HepG2 (cell line): ENCODE results near the gene APLP1. TPM values are rescaled to one million over a fixed set of nuclear protein-coding genes. Genes with fewer than 3 reads are reported as not detected.

ENCODE experiments used
- DR1 ChIP-seq: sonication (generic); formaldehyde crosslinking; IDR thresholded peaks from 2 replicates; pipeline ENCODE4 v1.8.0; 2021; ENCODE audit warnings: mild to moderate bottlenecking, missing genetic modification reagents, inconsistent platforms
- GFI1 ChIP-seq: sonication (generic); formaldehyde crosslinking; IDR thresholded peaks from 2 replicates; pipeline ENCODE4 v1.5.0; 2020; ENCODE audit warnings: missing genetic modification reagents, mild to moderate bottlenecking, borderline replicate concordance
- GLI4 ChIP-seq: sonication (generic); formaldehyde crosslinking; IDR thresholded peaks from 2 replicates; pipeline ENCODE4 v1.5.1; 2020; ENCODE audit warnings: missing genetic modification reagents, mild to moderate bottlenecking, moderate library complexity, borderline replicate concordance
- HOXA9 ChIP-seq: sonication (generic); formaldehyde crosslinking; IDR thresholded peaks from 2 replicates; pipeline ENCODE4 v1.8.1; 2022; ENCODE audit warnings: missing genetic modification reagents, mild to moderate bottlenecking, moderate library complexity, borderline replicate concordance
- IRX3 ChIP-seq: sonication (generic); formaldehyde crosslinking; IDR thresholded peaks from 2 replicates; pipeline ENCODE4 v1.8.1; 2023; ENCODE audit warnings: mild to moderate bottlenecking, low read depth, missing genetic modification reagents, borderline replicate concordance
- MEIS2 ChIP-seq: sonication (generic); formaldehyde crosslinking; IDR thresholded peaks from 2 replicates; pipeline ENCODE4 v1.9.0; 2021; ENCODE audit warnings: mild to moderate bottlenecking, missing genetic modification reagents
- MTA1 ChIP-seq: sonication (generic); formaldehyde crosslinking; IDR thresholded peaks from 2 replicates; pipeline ENCODE4 v1.4.0; 2020; ENCODE audit warnings: missing genetic modification reagents, mild to moderate bottlenecking, borderline replicate concordance
- NFE2L1 ChIP-seq: sonication (generic); formaldehyde crosslinking; IDR thresholded peaks from 2 replicates; pipeline ENCODE4 v1.4.0; 2020; ENCODE audit warnings: missing genetic modification reagents, mild to moderate bottlenecking, borderline replicate concordance
- NPAS2 ChIP-seq: sonication (generic); formaldehyde crosslinking; IDR thresholded peaks from 2 replicates; pipeline ENCODE4 v1.8.0; 2022; ENCODE audit warnings: mild to moderate bottlenecking, missing genetic modification reagents, borderline replicate concordance
- NR1H2 ChIP-seq: sonication (generic); formaldehyde crosslinking; IDR thresholded peaks from 2 replicates; pipeline ENCODE4 v1.8.1; 2022; ENCODE audit warnings: low read depth, missing genetic modification reagents, borderline replicate concordance
- NR2F6 ChIP-seq, 2 experiments: IDR thresholded peaks; 2 replicates each; pipeline ENCODE4 v1.6.1; 2016; ENCODE audit warnings: antibody characterized with exemption in 1 of 2, mild to moderate bottlenecking in 1 of 2
- RFXANK ChIP-seq: IDR thresholded peaks from 2 replicates; pipeline ENCODE4 v1.6.1; 2016
- RFXAP ChIP-seq: sonication (generic); formaldehyde crosslinking; IDR thresholded peaks from 2 replicates; pipeline ENCODE4 v1.4.0; 2020; ENCODE audit warnings: missing genetic modification reagents, borderline replicate concordance
- SP5 ChIP-seq: IDR thresholded peaks from 2 replicates; pipeline ENCODE4 v1.6.1; 2016; ENCODE audit warnings: low read depth, borderline replicate concordance
- SRSF1 ChIP-seq: fragments of 200-400 bp; formaldehyde crosslinking; optimal IDR thresholded peaks from 2 replicates; pipeline ENCODE3; 2017; ENCODE audit warnings: mild to moderate bottlenecking, low read depth, low read length, moderate library complexity
- XBP1 ChIP-seq: sonication (generic); formaldehyde crosslinking; IDR thresholded peaks from 2 replicates; pipeline ENCODE4 v1.5.0; 2020; ENCODE audit warnings: missing genetic modification reagents
- ZBTB3 ChIP-seq: sonication (generic); formaldehyde crosslinking; IDR thresholded peaks from 2 replicates; pipeline ENCODE4 v1.4.0; 2020; ENCODE audit warnings: low read depth, mild to moderate bottlenecking, moderate library complexity, missing genetic modification reagents, borderline replicate concordance
- ZBTB7A ChIP-seq: sonication (generic); formaldehyde crosslinking; IDR thresholded peaks from 2 replicates; pipeline ENCODE4 v1.8.0; 2022; ENCODE audit warnings: mild to moderate bottlenecking, missing genetic modification reagents
- ZFP90 ChIP-seq: sonication (generic); formaldehyde crosslinking; IDR thresholded peaks from 2 replicates; pipeline ENCODE4 v1.8.0; 2022; ENCODE audit warnings: missing genetic modification reagents, mild to moderate bottlenecking, inconsistent platforms, borderline replicate concordance
- ZKSCAN5 ChIP-seq: sonication (generic); formaldehyde crosslinking; IDR thresholded peaks from 2 replicates; pipeline ENCODE4 v1.5.1; 2020; ENCODE audit warnings: mild to moderate bottlenecking, missing genetic modification reagents
- ZMYM3 ChIP-seq: sonication (generic); formaldehyde crosslinking; IDR thresholded peaks from 2 replicates; pipeline ENCODE4 v1.5.1; 2020; ENCODE audit warnings: mild to moderate bottlenecking, missing genetic modification reagents
- ZNF12 ChIP-seq: sonication (generic); formaldehyde crosslinking; IDR thresholded peaks from 2 replicates; pipeline ENCODE4 v1.5.0; 2020; ENCODE audit warnings: missing genetic modification reagents
- ZNF230 ChIP-seq: sonication (generic); formaldehyde crosslinking; IDR thresholded peaks from 2 replicates; pipeline ENCODE4 v1.4.0; 2020; ENCODE audit warnings: mild to moderate bottlenecking, missing genetic modification reagents
- ZNF383 ChIP-seq: sonication (generic); formaldehyde crosslinking; IDR thresholded peaks from 2 replicates; pipeline ENCODE4 v1.4.0; 2020; ENCODE audit warnings: missing genetic modification reagents, mild to moderate bottlenecking, borderline replicate concordance
- ZNF557 ChIP-seq: sonication (generic); formaldehyde crosslinking; IDR thresholded peaks from 2 replicates; pipeline ENCODE4 v1.4.0; 2020; ENCODE audit warnings: missing genetic modification reagents
- ZNF569 ChIP-seq: sonication (generic); formaldehyde crosslinking; IDR thresholded peaks from 2 replicates; pipeline ENCODE4 v1.5.0; 2020; ENCODE audit warnings: mild to moderate bottlenecking, missing genetic modification reagents, moderate library complexity, borderline replicate concordance
- polyA plus RNA-seq, 8 experiments: library from polyadenylated mRNA; depleted of rRNA in 3 of 8; stranded (reverse) in 7 of 8; unstranded in 1 of 8; fragments of >200 nt; fragmentation: Illumina TruSeq in 4 of 8; extraction: Trizol in 4 of 8; gene quantifications; 2 replicates each; pipeline versions ENCODE4 v1.2.1 to v1.2.3, GENCODE V29; 2011 to 2016; ENCODE audit warnings: low read depth in 4 of 8, missing spikeins in 1 of 8, mixed read lengths in 1 of 8; ENCODE audit not compliant: insufficient read depth in 1 of 8
- total RNA-seq, 5 experiments: library from RNA; depleted of rRNA; stranded (reverse); fragments of >200 nt; fragmentation: Illumina TruSeq; extraction: Trizol; gene quantifications; 2 replicates each; pipeline ENCODE4 v1.2.3, GENCODE V29; 2016; ENCODE audit warnings: low read depth in 1 of 5
- TF ChIP-seq, protein P1 (sequence below): sonication (generic); formaldehyde crosslinking; conservative IDR thresholded peaks from 2 replicates; pipeline ENCODE4 v1.4.0; 2020; ENCODE audit warnings: missing genetic modification reagents
- TF ChIP-seq, protein P2 (sequence below): sonication (generic); formaldehyde crosslinking; IDR thresholded peaks from 2 replicates; pipeline ENCODE4 v1.9.0; 2021; ENCODE audit warnings: missing genetic modification reagents, borderline replicate concordance
- TF ChIP-seq, protein P3 (sequence below): sonication (generic); formaldehyde crosslinking; IDR thresholded peaks from 2 replicates; pipeline ENCODE4 v1.8.0; 2022; ENCODE audit warnings: mild to moderate bottlenecking, missing genetic modification reagents, moderate library complexity

Gene APLP1
- total and polyA plus RNA-seq, 2 of the 13 experiments (the other 11 are each of a cell fraction or from before 2014, with no cell fraction given), result 2.0 to 2.9 TPM

DNA sequence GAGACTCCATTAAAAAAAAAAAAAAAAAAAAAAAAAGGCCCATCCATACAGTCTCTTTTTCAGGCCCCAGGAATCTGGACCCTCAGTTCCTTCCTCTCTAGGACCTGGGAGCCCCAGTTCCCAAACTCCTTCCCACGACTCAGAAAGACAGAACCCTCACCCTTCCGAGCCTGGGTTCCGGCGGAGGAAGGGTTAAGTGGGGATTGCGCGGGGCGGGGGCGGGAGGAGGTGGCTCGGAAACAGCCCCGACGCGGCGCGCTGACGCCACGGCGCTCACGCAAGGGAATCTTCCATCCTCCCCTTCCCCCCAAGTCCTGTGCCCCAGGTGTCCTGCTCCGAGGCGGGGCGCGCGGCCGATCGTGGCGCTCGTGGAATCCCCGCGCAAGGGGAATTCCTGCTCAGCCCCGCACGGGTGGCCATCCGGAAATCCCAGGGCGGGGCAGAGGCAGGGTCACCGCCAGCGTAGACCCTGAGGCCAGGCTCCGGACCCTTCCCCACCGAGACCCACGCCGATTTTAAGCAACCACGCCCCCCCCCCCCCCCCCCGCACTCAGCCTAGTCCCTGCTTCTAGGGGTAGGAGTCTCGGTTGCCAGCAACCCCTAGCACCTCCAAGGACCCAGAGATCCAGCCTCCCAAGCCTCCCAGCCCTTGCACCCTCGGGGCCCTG lies 31.3 kb downstream of the APLP1 start (continued):
- no peak for TF ChIP-seq NR1H2 (CRISPR knock-in tag)
- TF ChIP-seq ZNF557, result no peak
- TF ChIP-seq RFXANK (CRISPR knock-in tag), result no peak
- no peak for TF ChIP-seq IRX3 (CRISPR knock-in tag)
- TF ChIP-seq HOXA9 (CRISPR knock-in tag), result no peak
- no peak for TF ChIP-seq NFE2L1 (CRISPR knock-in tag)
- TF ChIP-seq ZNF383, result no peak
- no peak for TF ChIP-seq SRSF1
- TF ChIP-seq ZMYM3 (CRISPR knock-in tag), result 0 out of 2 replicates have a peak, but pooled peaks have one; percentile 14
- TF ChIP-seq RFXAP (CRISPR knock-in tag), result no peak
- TF ChIP-seq, protein P1, sequence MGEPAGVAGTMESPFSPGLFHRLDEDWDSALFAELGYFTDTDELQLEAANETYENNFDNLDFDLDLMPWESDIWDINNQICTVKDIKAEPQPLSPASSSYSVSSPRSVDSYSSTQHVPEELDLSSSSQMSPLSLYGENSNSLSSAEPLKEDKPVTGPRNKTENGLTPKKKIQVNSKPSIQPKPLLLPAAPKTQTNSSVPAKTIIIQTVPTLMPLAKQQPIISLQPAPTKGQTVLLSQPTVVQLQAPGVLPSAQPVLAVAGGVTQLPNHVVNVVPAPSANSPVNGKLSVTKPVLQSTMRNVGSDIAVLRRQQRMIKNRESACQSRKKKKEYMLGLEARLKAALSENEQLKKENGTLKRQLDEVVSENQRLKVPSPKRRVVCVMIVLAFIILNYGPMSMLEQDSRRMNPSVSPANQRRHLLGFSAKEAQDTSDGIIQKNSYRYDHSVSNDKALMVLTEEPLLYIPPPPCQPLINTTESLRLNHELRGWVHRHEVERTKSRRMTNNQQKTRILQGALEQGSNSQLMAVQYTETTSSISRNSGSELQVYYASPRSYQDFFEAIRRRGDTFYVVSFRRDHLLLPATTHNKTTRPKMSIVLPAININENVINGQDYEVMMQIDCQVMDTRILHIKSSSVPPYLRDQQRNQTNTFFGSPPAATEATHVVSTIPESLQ, result no peak
- TF ChIP-seq GLI4 (CRISPR knock-in tag), result no peak
- TF ChIP-seq ZNF12 (CRISPR knock-in tag), result no peak
- 0 out of 2 replicates have a peak, but pooled peaks have one; percentile 22 for TF ChIP-seq MTA1 (CRISPR knock-in tag)
- no peak for TF ChIP-seq XBP1 (CRISPR knock-in tag)
- no peak for TF ChIP-seq NR2F6 (IDR thresholded peaks at IDR 0.05)
- TF ChIP-seq NR2F6 (CRISPR knock-in tag; IDR thresholded peaks at IDR 0.05), result no peak
- TF ChIP-seq ZKSCAN5 (CRISPR knock-in tag), result no peak
- no peak for TF ChIP-seq GFI1
- TF ChIP-seq ZNF569, result no peak
- no peak for TF ChIP-seq MEIS2 (CRISPR knock-in tag)
- no peak for TF ChIP-seq SP5 (CRISPR knock-in tag)
- no peak for TF ChIP-seq ZNF230 (CRISPR knock-in tag)
- TF ChIP-seq, protein P2, sequence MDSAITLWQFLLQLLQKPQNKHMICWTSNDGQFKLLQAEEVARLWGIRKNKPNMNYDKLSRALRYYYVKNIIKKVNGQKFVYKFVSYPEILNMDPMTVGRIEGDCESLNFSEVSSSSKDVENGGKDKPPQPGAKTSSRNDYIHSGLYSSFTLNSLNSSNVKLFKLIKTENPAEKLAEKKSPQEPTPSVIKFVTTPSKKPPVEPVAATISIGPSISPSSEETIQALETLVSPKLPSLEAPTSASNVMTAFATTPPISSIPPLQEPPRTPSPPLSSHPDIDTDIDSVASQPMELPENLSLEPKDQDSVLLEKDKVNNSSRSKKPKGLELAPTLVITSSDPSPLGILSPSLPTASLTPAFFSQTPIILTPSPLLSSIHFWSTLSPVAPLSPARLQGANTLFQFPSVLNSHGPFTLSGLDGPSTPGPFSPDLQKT (CRISPR knock-in tag), result no peak
- TF ChIP-seq ZBTB3 (CRISPR knock-in tag), result no peak
- TF ChIP-seq, protein P3, sequence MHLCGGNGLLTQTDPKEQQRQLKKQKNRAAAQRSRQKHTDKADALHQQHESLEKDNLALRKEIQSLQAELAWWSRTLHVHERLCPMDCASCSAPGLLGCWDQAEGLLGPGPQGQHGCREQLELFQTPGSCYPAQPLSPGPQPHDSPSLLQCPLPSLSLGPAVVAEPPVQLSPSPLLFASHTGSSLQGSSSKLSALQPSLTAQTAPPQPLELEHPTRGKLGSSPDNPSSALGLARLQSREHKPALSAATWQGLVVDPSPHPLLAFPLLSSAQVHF (CRISPR knock-in tag), result no peak
- TF ChIP-seq ZBTB7A, result no peak
- TF ChIP-seq ZFP90, result no peak
- no peak for TF ChIP-seq NPAS2 (CRISPR knock-in tag)
- TF ChIP-seq DR1 (CRISPR knock-in tag), result no peak
